Duodenal mucosa (tissue), 2 donors: ENCODE results near the gene MARCO.

Experiments
- H3K27ac ChIP-seq: one replicate; pipeline ENCODE4 v1.7.0; 2013; ENCODE audit warnings: low read depth, low read length
- H3K27me3 ChIP-seq, 2 donors: one replicate each; pipeline ENCODE4 v1.7.0; 2013; ENCODE audit warnings: low read length in 2 of 2, control low read depth in 1 of 2; ENCODE audit not compliant: insufficient read depth in 2 of 2, control insufficient read depth in 1 of 2
- H3K36me3 ChIP-seq, 2 donors: one replicate each; pipeline ENCODE4 v1.7.0; 2013; ENCODE audit warnings: low read length in 2 of 2, control low read depth in 1 of 2; ENCODE audit not compliant: insufficient read depth in 2 of 2, control insufficient read depth in 1 of 2
- H3K4me1 ChIP-seq, 2 donors: one replicate each; pipeline ENCODE4 v1.7.0; 2013; ENCODE audit warnings: low read length in 2 of 2, control low read depth in 1 of 2; ENCODE audit not compliant: insufficient read depth in 2 of 2, control insufficient read depth in 1 of 2
- H3K4me3 ChIP-seq, 2 donors: one replicate each; pipeline ENCODE4 v1.7.0; 2013; ENCODE audit warnings: low read length in 2 of 2, low read depth in 1 of 2
- H3K9ac ChIP-seq, 2 donors: one replicate each; pipeline ENCODE4 v1.7.0; 2013; ENCODE audit warnings: low read length in 2 of 2, low read depth in 1 of 2
- H3K9me3 ChIP-seq, 2 donors: one replicate each; pipeline ENCODE4 v1.7.0; 2013; ENCODE audit warnings: low read length in 2 of 2, control low read depth in 1 of 2; ENCODE audit not compliant: control insufficient read depth in 1 of 2

Gene MARCO

DNA sequence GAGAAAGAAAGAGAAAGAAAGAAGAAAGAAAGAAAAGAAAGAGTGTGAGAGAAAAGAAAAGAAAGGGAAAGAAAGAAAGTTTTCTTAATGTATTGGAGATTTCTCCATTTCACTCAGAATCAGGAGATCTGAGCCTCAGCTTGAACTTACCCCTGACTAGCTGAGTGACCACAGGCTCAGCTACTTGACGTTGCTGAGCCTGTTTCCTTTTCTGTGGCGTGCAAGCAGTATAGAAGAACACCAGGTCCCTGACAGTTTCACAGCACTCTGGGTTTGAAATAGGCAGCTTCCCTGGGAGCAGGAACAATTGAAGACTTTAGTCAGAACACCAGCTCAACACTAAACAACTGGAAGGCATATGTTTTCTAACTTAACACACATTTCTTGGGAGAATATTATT, 44.7 kb downstream of the MARCO start:
- Histone ChIP-seq H3K27ac (no peak overlapping the region), H3K36me3 (no peaks in the 10 kb centered on the region), H3K4me3 (no peak overlapping the region), H3K4me1 (no peaks in the 10 kb centered on the region), H3K9ac (no peak overlapping the region), H3K9me3 (no peaks in the 10 kb centered on the region), H3K27me3 (peaks cover 3 to 5% of the 10 kb centered on the region in 2 donors)

DNA sequence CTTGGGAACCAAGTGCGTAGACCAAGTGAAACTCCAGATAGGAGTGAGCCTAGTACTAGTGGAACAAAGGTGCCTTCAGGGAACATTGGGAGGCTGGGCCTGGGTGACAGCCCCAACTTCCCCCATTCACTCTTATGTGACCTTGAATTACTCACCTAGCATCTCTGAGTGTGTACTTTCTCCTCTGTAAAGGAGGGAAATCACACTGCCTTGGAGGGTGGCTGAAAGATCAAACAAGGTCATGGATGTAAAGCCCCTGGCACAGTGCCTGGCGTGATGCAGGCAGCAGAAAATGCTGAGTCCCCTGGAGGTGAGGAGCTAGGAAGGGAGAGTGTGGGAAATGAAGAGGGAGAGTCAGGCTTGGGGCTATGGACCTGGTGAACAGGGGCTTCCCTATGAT, 45.9 kb downstream of the MARCO start:
- Histone ChIP-seq H3K36me3 (no peaks in the 10 kb centered on the region), H3K9ac (no peak overlapping the region), H3K4me3 (no peak overlapping the region), H3K4me1 (no peaks in the 10 kb centered on the region), H3K27me3 (peaks cover 0 to 3% of the 10 kb centered on the region in 2 donors), H3K9me3 (no peaks in the 10 kb centered on the region), H3K27ac (no peak overlapping the region)

DNA sequence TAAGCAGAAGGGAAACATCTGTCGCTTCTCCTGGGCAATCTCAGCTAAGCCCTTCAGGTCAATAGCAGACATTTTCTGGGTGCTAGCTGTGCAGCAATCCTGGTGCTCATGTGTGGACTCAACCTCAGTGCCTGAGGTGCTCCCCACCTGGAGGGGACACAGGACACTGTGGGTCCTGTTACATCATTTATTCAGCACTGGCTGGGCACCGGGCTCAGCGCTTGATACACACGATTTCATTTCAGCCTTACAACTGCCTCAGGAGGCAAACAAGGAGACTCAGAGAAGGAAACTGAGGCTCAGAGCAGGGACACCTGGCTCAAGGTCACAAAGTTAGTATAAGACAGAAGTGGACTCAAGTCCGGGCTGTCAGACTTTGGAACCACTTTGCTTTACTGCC, 46.7 kb downstream of the MARCO start:
- H3K9me3 ChIP-seq: no peaks in the 10 kb centered on the region
- H3K27me3 ChIP-seq: peaks cover 0 to 3% of the 10 kb centered on the region in 2 donors
- no peak overlapping the region for H3K4me3 ChIP-seq
- H3K36me3 ChIP-seq: no peaks in the 10 kb centered on the region
- H3K27ac ChIP-seq: no peak overlapping the region
- H3K4me1 ChIP-seq: no peaks in the 10 kb centered on the region
- no peak overlapping the region for H3K9ac ChIP-seq

DNA sequence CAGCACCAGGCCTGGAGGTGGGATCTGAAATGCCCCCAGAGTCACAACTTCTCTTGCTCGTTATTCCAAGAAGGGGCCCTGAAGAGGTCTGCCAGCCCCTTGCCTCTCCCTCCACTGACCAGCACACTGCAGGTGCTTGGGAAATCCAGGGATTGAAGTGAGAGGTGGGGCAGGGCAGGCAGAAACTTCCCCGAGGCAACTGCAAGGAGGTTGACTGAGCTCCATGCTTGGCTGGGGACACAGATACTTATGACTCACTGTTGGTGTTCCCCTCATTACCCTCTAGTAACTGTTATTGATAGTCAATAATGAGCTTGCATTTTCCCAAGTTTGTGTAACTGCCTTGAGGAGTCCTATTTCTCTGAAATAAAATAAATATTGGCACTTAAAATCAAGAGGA, 47.5 kb downstream of the MARCO start:
- peaks cover 0 to 3% of the 10 kb centered on the region in 2 donors for H3K27me3 ChIP-seq
- H3K9ac ChIP-seq: no peak overlapping the region
- H3K27ac ChIP-seq: no peak overlapping the region

DNA sequence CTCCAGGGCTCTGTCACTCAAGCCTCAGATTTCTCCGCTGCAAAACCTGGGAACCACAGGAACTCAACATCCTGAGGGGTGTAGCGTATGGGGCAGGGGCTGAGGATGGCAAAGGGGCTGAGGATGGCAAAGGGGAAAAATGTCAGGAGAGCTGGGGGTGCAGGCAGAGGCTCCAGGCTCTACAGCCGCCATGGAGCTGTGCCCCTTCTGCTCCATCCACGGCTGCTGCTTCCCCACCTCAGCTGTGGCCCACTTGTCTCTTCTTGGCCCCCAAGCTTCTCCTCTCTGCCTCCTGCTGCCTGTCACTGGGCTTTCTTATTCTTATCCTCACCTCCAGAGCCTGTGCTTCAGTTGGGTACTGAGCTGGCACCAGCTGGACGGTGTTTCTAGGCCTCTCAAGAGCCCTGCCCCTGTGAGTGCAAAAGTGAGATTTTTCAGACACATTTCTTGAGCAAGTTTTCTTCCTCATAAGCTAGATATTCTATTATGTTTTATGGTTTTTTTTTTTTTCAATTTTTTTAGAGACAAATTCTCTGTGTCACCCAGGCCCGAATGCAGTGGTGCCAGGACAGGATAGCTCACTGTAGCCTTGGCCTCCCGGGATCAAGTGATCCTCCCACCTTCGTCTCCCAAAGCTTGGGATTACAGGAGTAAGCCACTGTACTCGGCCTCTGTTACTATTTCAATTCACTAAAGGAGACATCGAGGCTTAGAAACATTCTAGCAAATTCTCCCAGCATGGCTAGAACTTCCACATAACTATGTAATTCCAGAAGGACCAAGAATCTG, 49.0 kb downstream of the MARCO start:
- Histone ChIP-seq H3K27me3 (peaks cover 0 to 3% of the 10 kb centered on the region in 2 donors), H3K4me3 (no peak overlapping the region), H3K9ac (no peak overlapping the region), H3K9me3 (no peaks in the 10 kb centered on the region), H3K36me3 (no peaks in the 10 kb centered on the region), H3K4me1 (no peaks in the 10 kb centered on the region), H3K27ac (no peak overlapping the region)

More for the DNA sequence above, 47.5 kb downstream of the MARCO start:
- no peak overlapping the region for H3K4me3 ChIP-seq
- no peaks in the 10 kb centered on the region for H3K36me3 ChIP-seq
- no peaks in the 10 kb centered on the region for H3K9me3 ChIP-seq
- no peaks in the 10 kb centered on the region for H3K4me1 ChIP-seq

DNA sequence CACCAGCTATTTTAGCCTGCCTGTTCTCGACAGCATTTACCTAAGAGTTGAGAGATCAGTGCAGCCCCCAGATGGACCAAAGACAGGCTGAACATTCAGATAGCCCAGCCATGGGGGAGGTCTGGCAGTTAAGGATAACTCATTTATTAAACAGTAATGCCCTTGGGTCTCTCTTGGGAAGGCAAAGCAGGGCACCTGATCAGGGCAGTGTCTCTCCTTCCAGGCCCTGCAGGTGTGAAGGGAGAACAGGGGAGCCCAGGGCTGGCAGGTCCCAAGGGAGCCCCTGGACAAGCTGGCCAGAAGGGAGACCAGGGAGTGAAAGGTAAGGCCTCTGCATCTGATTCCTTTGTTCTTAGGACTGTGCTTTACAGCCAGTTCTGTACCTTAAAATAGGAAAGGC, 49.6 kb downstream of the MARCO start:
- Histone ChIP-seq H3K36me3 (no peaks in the 10 kb centered on the region), H3K4me3 (no peak overlapping the region), H3K27ac (no peak overlapping the region), H3K4me1 (no peaks in the 10 kb centered on the region), H3K27me3 (peaks cover 0 to 3% of the 10 kb centered on the region in 2 donors), H3K9ac (no peak overlapping the region), H3K9me3 (no peaks in the 10 kb centered on the region)

DNA sequence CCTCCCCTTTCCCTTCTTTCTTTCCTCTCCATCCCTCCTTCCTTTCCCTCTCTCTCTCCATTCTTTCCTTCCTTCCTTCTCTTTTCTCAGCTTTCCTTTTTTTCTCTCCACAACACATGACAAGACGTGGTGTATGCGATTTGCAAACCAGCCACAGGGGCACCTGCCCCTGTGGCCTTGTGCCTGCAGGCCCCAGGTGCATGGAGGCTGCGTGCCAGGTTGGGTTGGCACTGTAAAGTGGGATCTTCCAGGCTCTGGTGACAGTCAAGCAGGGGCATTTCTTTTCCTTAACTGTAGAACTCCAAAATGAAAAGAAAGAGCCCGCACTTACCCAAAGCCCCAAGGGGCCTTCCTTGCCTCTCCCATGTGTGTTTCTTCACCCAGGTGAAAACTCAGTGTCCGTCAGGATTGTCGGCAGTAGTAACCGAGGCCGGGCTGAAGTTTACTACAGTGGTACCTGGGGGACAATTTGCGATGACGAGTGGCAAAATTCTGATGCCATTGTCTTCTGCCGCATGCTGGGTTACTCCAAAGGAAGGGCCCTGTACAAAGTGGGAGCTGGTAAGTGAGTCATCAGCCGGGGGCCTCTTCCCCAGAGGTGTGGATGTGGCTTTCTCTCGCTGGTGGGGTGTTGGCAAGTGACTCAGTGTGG, 50.9 kb downstream of the MARCO start:
- no peaks in the 10 kb centered on the region for H3K4me1 ChIP-seq
- no peaks in the 10 kb centered on the region for H3K36me3 ChIP-seq
- no peak overlapping the region for H3K4me3 ChIP-seq
- H3K9ac ChIP-seq: no peak overlapping the region
- no peak overlapping the region for H3K27ac ChIP-seq
- H3K27me3 ChIP-seq: no peaks in the 10 kb centered on the region
- H3K9me3 ChIP-seq: no peaks in the 10 kb centered on the region

DNA sequence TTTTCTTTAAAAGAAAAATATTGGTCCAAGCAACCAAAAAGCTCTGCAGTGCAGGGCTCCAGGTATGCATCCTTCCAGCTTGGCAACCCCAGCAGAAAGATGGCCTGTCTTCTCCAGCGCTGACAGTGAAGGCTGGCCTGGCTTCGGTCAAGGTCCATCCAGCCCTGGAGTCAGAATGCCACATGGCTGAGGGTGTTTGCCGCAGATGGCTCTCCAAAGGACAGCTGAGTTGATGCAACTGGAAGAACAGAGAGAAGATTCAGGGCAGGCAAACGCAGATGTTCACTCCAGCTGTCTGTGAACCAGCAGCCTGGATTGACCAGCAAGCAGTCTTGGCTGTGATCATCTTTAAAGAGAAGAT, 51.4 kb downstream of the MARCO start:
- no peak overlapping the region for H3K9ac ChIP-seq
- no peaks in the 10 kb centered on the region for H3K9me3 ChIP-seq
- H3K27me3 ChIP-seq: no peaks in the 10 kb centered on the region
- H3K36me3 ChIP-seq: no peaks in the 10 kb centered on the region
- no peak overlapping the region for H3K27ac ChIP-seq
- no peak overlapping the region for H3K4me3 ChIP-seq
- H3K4me1 ChIP-seq: no peaks in the 10 kb centered on the region

DNA sequence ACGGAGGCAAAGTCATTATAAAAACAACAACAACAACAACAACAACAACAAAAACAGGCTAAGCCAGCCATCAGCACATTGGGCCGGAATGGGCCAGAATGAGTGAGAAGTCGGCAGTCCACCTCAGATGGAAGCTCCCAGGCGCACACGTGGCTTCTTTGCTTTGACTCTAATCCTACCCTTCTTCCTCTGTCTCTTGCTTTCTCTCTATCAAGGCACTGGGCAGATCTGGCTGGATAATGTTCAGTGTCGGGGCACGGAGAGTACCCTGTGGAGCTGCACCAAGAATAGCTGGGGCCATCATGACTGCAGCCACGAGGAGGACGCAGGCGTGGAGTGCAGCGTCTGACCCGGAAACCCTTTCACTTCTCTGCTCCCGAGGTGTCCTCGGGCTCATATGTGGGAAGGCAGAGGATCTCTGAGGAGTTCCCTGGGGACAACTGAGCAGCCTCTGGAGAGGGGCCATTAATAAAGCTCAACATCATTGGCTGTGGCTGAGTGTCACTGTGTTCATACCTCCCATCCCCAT, 52.2 kb downstream of the MARCO start:
- no peaks in the 10 kb centered on the region for H3K4me1 ChIP-seq
- H3K4me3 ChIP-seq: no peak overlapping the region
- no peaks in the 10 kb centered on the region for H3K36me3 ChIP-seq
- no peaks in the 10 kb centered on the region for H3K9me3 ChIP-seq
- H3K27ac ChIP-seq: no peak overlapping the region
- H3K9ac ChIP-seq: no peak overlapping the region
- no peaks in the 10 kb centered on the region for H3K27me3 ChIP-seq

DNA sequence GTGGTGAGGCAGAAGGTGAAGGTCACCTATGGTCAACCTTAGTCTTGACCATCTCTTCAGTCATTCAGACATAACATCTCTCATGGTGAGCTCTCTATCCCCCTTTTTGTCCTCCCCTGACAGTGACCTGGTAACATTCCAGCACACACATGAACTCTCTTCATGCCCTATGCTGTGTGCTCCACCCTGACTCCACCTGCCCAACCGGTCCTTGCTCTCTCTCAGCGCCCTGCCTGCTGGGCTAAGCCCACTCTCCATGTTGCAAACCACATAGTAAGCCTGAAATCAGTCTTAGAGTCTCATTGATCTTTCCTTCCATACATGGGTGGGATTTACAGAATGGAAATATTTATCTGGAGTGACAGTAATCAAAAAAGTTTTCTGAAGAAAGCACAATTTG, 52.8 kb downstream of the MARCO start:
- Histone ChIP-seq H3K4me1 (no peaks in the 10 kb centered on the region), H3K27ac (no peak overlapping the region), H3K9ac (no peak overlapping the region), H3K36me3 (no peaks in the 10 kb centered on the region), H3K9me3 (no peaks in the 10 kb centered on the region), H3K27me3 (no peaks in the 10 kb centered on the region), H3K4me3 (no peak overlapping the region)
